M059J (cell line): ENCODE data around the gene EXOC6B. TPM values are rescaled to one million over a fixed set of nuclear protein-coding genes. Genes with fewer than 3 reads are reported as not detected.
A peak's percentile ranks its signal among the peaks of the same experiment; 100 is the strongest.

ENCODE experiments used
- DNase-seq: peaks from one replicate; pipeline ENCODE4 v3.0.0-alpha.2; 2012; ENCODE audit warnings: low read depth
- total RNA-seq: library from RNA; depleted of rRNA; stranded (reverse); fragments of >200 nt; shearing (Covaris generic); gene quantifications from 2 replicates; pipeline ENCODE4 v1.2.3, GENCODE V29; 2014

The EXOC6B gene
- total RNA-seq, 1 experiment from 2014 or later: 18.5 TPM

DNA sequence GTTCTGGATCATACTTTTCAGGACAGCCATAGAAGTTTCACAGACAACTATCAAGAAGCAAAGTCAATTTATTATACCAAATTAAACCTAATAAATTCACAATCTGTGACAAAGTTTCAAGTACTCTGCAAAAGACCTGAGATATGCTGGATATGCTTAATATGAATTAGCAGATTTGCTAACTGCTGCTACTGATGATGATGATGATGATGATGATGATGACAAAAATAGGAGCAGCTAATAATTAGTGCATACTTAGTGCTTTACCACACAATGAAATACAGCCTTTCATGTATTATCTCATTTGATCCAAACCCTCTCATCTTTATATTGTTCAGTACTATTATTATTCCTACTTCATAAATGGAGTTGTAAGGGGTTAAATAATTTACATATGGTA, 462.4 kb downstream of the EXOC6B start:
- DNase-seq: no peak

GRCh38 chr2:72362733-72363132, 463.1 kb downstream of the EXOC6B start:
- no peak for DNase-seq

- DNase-seq: peak; percentile 4
Measured at GRCh38 chr2:72361521-72361920, 464.3 kb downstream of the EXOC6B start.

- DNase-seq: no peak
Measured at GRCh38 chr2:72361042-72361441, 464.8 kb downstream of the EXOC6B start.

GRCh38 chr2:72350852-72351251, 475.0 kb downstream of the EXOC6B start:
- DNase-seq: no peak

GRCh38 chr2:72349016-72349415, 476.8 kb downstream of the EXOC6B start:
- no peak for DNase-seq

- DNase-seq: no peak
Measured at GRCh38 chr2:72347081-72347480, 478.8 kb downstream of the EXOC6B start.

- no peak for DNase-seq
Measured at GRCh38 chr2:72341639-72342038, 484.2 kb downstream of the EXOC6B start.

- DNase-seq: no peak
Measured at GRCh38 chr2:72340665-72341064, 485.2 kb downstream of the EXOC6B start.

DNA sequence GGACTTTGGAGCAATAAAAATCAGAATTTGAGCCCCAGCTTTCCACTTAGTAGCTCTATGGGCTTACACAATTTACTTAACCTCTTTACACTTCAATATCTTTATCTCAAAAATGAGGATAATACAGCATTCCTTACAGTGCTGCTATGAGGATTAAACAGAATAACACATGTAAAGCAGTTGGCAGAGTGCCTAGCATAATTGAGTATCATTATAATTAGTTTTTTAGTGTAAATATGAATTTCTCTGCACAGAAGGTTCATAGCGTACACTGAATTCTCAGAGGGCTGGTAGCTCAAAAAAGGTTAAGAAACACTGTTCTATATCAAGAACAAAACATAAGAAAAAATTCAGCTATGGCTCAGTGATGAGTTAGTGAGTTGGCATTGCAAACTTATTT, 487.8 kb downstream of the EXOC6B start:
- DNase-seq: no peak

- no peak for DNase-seq
Measured at GRCh38 chr2:72332720-72333119, 493.1 kb downstream of the EXOC6B start.

GRCh38 chr2:72330652-72331051, 495.2 kb downstream of the EXOC6B start:
- no peak for DNase-seq

DNA sequence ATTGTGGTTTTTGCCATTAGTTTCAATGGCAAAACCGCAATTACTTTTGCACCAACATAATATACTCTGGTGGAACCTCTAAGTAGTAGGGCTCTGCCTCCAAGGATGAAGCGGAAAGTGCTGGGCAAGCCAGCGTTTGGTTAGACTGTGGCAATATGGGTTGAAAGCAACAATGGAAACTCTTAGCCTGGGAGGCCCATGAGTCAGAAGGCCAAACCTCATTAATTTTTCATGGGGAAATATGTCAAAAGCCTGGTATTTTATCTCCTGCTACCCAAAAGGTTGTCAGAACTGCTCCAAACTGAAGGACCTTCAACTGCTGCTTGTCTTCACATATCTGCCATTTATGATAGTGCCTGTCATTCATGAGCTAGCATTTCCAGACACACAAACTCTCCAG, 499.1 kb downstream of the EXOC6B start:
- peak; percentile 59 for DNase-seq

DNA sequence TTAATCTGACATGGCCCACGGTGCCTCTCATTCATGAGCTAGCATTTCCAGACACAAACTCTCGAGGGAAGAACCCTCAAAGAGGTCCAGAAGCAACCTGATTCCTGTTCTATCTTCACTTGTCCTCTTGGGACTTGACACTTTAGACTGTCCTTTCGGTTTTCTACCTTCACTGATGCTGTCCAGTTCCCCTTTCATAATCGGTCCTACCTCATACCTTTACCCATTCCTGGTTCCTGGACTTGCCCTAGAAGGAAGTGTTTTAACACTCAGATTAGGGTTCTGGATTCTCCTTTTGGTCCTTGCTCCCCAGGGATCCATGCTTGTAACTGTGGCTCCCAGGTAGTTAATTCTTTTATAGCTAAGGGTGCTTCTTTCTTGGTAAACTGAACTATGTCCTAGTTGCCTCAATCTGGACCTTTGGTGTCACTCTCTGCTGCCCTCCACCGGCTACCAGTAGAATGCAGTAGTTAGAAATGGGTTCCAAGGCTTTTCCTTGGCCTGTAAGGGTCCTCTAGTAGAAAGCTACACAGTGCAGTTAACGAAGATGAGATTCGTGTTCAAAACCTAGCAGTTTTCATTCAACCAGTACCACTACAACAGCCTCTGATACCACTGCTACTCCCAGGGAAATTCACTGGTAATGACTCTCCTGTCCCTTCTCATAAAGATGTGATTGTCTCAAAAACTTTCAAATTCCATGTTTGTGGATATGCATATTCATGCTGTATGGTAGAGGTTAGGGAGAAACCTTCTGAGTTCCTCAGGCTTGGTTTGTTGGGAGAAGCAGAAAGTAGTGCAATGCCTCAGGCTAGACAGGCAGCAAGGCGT, 500.0 kb downstream of the EXOC6B start:
- peak; percentile 8 for DNase-seq

GRCh38 chr2:72316774-72317173, 509.1 kb downstream of the EXOC6B start:
- DNase-seq: no peak

DNA sequence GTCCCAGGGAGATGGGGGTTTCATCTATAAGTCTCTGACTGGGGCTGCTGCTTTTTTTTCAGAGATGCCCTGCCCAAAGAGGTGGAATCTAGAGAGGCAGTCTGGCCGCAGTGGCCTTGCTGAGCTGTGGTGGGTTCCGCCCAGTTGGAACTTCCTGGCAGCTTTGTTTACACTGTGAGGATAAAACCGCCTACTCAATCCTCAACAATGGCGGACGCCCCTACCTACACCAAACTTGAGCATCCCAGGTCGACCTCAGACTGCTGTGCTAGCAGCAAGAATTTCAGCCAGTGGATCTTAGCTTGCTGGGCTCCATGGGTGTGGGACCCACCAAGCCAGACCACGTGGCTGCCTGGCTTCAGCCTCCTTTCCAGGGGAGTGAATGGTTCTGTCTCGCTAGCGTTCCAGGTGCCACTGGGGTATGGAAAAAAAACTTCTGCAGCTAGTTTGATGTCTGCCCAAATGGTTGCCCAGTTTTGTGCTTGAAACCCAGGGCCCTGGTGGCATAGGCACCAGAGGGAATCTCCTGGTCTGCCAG, 525.6 kb downstream of the EXOC6B start:
- no peak for DNase-seq

- DNase-seq: no peak
Measured at GRCh38 chr2:72293620-72294019, 532.2 kb downstream of the EXOC6B start.

- DNase-seq: no peak
Measured at GRCh38 chr2:72292433-72292832, 533.4 kb downstream of the EXOC6B start.

- peak; percentile 8 for DNase-seq
Measured at GRCh38 chr2:72291059-72291458, 534.8 kb downstream of the EXOC6B start.

GRCh38 chr2:72289736-72290135, 536.1 kb downstream of the EXOC6B start:
- no peak for DNase-seq

DNA sequence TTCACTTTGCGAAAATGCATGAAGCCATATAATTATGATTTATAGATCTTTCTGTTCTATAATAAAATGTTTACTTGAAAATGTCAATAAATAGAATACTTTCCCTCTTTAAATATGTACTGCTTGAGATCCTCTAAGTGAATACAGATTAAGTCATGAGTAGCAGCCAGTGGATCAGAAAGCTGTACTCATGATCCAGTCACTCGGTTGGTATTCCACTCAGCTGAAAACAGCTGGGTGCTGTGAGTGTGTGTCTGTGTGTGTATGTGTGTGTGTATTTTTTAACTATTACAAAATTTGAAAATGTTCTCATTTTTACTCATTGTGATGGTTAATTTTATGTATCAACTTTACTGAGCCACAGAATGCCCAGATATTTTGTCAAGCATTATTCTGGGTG, 536.5 kb downstream of the EXOC6B start:
- no peak for DNase-seq

DNA sequence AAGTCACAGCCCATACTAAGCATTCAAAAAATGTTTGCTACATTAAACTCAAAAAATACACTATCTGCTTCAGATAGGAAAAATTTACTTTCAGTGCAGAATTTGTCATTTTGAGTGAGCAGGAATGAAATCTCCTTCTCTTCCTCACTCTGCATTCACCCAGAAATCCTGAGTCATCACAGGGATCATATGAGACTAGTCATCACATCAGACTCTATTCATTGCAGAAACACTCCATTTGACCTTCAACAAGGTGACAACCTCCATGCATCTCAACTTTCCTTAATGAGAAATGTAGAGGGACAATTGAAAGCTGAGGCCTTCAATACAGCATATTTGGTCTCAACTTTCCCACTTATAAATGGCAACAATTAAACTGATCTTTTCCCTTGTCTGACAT, 547.8 kb downstream of the EXOC6B start:
- DNase-seq: peak; percentile 75

DNA sequence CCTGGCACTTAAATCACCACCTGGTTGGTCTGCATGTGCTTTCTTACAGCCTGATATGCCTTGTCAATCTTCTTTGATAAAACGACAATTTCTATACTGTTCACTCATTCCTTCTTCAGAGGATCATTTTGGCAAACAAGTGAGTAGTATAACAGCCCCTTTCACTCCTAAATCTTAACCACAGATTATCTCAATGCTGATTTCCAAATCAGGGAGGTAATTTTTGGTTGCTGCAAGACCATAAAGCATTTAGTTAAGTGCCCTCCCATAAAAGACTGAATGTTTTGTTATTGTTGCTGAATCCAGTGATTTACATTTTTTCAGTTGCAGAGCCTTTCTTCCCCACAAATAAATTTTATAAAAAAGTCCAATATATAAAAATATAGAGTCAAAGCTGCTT, 549.0 kb downstream of the EXOC6B start:
- DNase-seq: no peak

GRCh38 chr2:72276356-72276755, 549.5 kb downstream of the EXOC6B start:
- peak; percentile 25 for DNase-seq
